Testis (tissue), 3 donors: ENCODE results near the gene DCUN1D4. TPM values are rescaled to one million over a fixed set of nuclear protein-coding genes. Genes with fewer than 3 reads are reported as not detected.

Experiments
- DNase-seq: peaks from one replicate; pipeline ENCODE4 v3.0.0-alpha.2; 2019
- H3K27ac ChIP-seq, 2 donors: fragments of 200-600 bp; sonication (generic); one replicate each; pipeline ENCODE4 v1.5.1; 2019
- H3K27me3 ChIP-seq: fragments of 200-600 bp; sonication (generic); one replicate; pipeline ENCODE4 v1.5.1; 2019
- H3K36me3 ChIP-seq: fragments of 200-600 bp; sonication (generic); one replicate; pipeline ENCODE4 v1.5.1; 2017; ENCODE audit warnings: low read depth; ENCODE audit errors: missing control alignments
- H3K4me1 ChIP-seq: fragments of 200-600 bp; sonication (generic); one replicate; pipeline ENCODE4 v1.5.1; 2019
- H3K4me3 ChIP-seq, 2 donors: fragments of 200-600 bp; sonication (generic); one replicate each; pipeline ENCODE4 v1.5.1; 2017 to 2019
- H3K9me3 ChIP-seq: fragments of 200-600 bp; sonication (generic); one replicate; pipeline ENCODE4 v1.5.1; 2017
- CTCF ChIP-seq, 3 experiments: fragments of 450-650 bp in 2 of 3; fragments of 200-600 bp in 1 of 3; sonication (generic) in 1 of 3; IDR thresholded peaks; one replicate each; pipeline ENCODE4 v1.5.1; 2016 to 2019; ENCODE audit warnings: antibody characterized with exemption in 3 of 3, mild to moderate bottlenecking in 2 of 3, moderate library complexity in 1 of 3
- POLR2A ChIP-seq: fragments of 450-650 bp; IDR thresholded peaks from one replicate; pipeline ENCODE4 v1.6.1; 2017; ENCODE audit warnings: antibody characterized with exemption, mild to moderate bottlenecking, moderate library complexity
- WGBS, 2 donors: methylation state at CpG; one replicate each; pipeline ENCODE4 v1.1.5; 2018; 5-methylcytosine and 5-hydroxymethylcytosine counted together
- intact Hi-C: fragments of 100-400 bp; cut with DNase I; formaldehyde crosslinking; loops from one replicate; pipeline ENCODE4 v1.15.1; 2023; ENCODE audit warnings: low total_unique reads
- polyA plus RNA-seq: library from polyadenylated mRNA; stranded (reverse); fragments of 350-450 nt; fragmentation: Illumina TruSeq; extraction: RNeasy Lipid Tissue Mini Kit (QIAGEN cat#74804); gene quantifications from one replicate; pipeline ENCODE4 v1.2.3, GENCODE V29; 2014; ENCODE audit warnings: low read depth, low replicate concordance; ENCODE audit not compliant: insufficient read depth
- total RNA-seq, 2 donors: library from RNA; depleted of rRNA; stranded (reverse); fragments of >200 nt; gene quantifications; one replicate each; pipeline ENCODE4 v1.2.3, GENCODE V29; 2016

DCUN1D4 gene
- total and polyA plus RNA-seq, 3 donors from 2014 or later, result 57.7 to 81.9 (median 74.1) TPM

GRCh38 chr4:51845055-51845426 is 2.1 kb downstream of the DCUN1D4 start:
- intact Hi-C loops, result no loop called here
- no peak for DNase-seq
- TF ChIP-seq POLR2A (no peak), CTCF (IDR thresholded peaks at IDR 0.05) (no peak)
- Histone ChIP-seq H3K36me3 (no peaks in the 10 kb centered on the region), H3K9me3 (no peaks in the 10 kb centered on the region), H3K27ac (peak overlapping the region in 1 of 2 donors; percentile 95), H3K4me3 (peak overlapping the region; percentile 86 to 93), H3K4me1 (peaks cover 6% of the 10 kb centered on the region), H3K27me3 (no peaks in the 10 kb centered on the region)
- WGBS, 2 donors, result 28 to 41% methylated on average over 6 of the region's 6 CpGs

- intact Hi-C loops, result no loop called here
- Histone ChIP-seq H3K4me3 (no peak overlapping the region), H3K4me1 (peaks cover 6% of the 10 kb centered on the region), H3K27ac (no peak overlapping the region), H3K9me3 (no peaks in the 10 kb centered on the region), H3K36me3 (no peaks in the 10 kb centered on the region), H3K27me3 (no peaks in the 10 kb centered on the region)
- 22 to 49% methylated on average over 1 of the region's 1 CpG for WGBS, 2 donors
- DNase-seq, result no peak
- TF ChIP-seq POLR2A (no peak), CTCF (IDR thresholded peaks at IDR 0.05) (no peak)
Observed at GRCh38 chr4:51845711-51846110, 2.8 kb downstream of the DCUN1D4 start.

GRCh38 chr4:51849430-51849829 is 6.5 kb downstream of the DCUN1D4 start:
- Histone ChIP-seq H3K27me3 (no peaks in the 10 kb centered on the region), H3K4me3 (no peak overlapping the region), H3K9me3 (no peaks in the 10 kb centered on the region), H3K4me1 (peaks cover 17% of the 10 kb centered on the region), H3K27ac (no peak overlapping the region), H3K36me3 (no peaks in the 10 kb centered on the region)
- intact Hi-C loops, result no loop called here
- 51 to 82% methylated on average over 5 of the region's 5 CpGs for WGBS, 2 donors
- TF ChIP-seq CTCF (IDR thresholded peaks at IDR 0.05), result no peak
- no peak for TF ChIP-seq POLR2A
- peak; percentile 50 for DNase-seq

GRCh38 chr4:51850294-51850693 is 7.3 kb downstream of the DCUN1D4 start:
- DNase-seq, result no peak
- Histone ChIP-seq H3K9me3 (no peaks in the 10 kb centered on the region), H3K27me3 (no peaks in the 10 kb centered on the region), H3K4me3 (no peak overlapping the region), H3K4me1 (peaks cover 17% of the 10 kb centered on the region), H3K36me3 (no peaks in the 10 kb centered on the region), H3K27ac (peak overlapping the region in 1 of 2 donors; percentile 33)
- WGBS, 2 donors, result 83 to 89% methylated on average over 4 of the region's 4 CpGs
- TF ChIP-seq POLR2A (no peak), CTCF (IDR thresholded peaks at IDR 0.05) (no peak)
- intact Hi-C loops, result no loop called here

- no peaks in the 10 kb centered on the region for H3K36me3 ChIP-seq
- no peaks in the 10 kb centered on the region for H3K27me3 ChIP-seq
- H3K4me1 ChIP-seq, result peaks cover 17% of the 10 kb centered on the region
- H3K9me3 ChIP-seq, result no peaks in the 10 kb centered on the region
- DNase-seq, result no peak
- no peak overlapping the region for H3K4me3 ChIP-seq
- no peak overlapping the region for H3K27ac ChIP-seq
- intact Hi-C loops, result no loop called here
- WGBS, 2 donors, result 66 to 67% methylated on average over 7 of the region's 7 CpGs
- TF ChIP-seq POLR2A (no peak), CTCF (IDR thresholded peaks at IDR 0.05) (no peak)
Observed at GRCh38 chr4:51851090-51851936, 8.4 kb downstream of the DCUN1D4 start.
